Measurements from ENCODE around the gene ATP12A.
A peak's percentile ranks its signal among the peaks of the same experiment; 100 is the strongest.

The ATP12A gene

GRCh38 chr13:24747248-24748060 lies 67.2 kb downstream of the ATP12A start:
- Histone ChIP-seq H3K4me1 (ENCODE audit: control insufficient read depth in 5 of 5, insufficient read depth in 5 of 5, low read length in 5 of 5) (peaks cover 0 to 20% (median 17%) of the 10 kb centered on the region in 5 donors), H3K27me3 (ENCODE audit: control insufficient read depth in 5 of 5, insufficient read depth in 4 of 5, low read length in 5 of 5) (peaks cover 31 to 48% (median 38%) of the 10 kb centered on the region in 5 donors), H3K27ac (ENCODE audit: low read depth, low read length) (no peak overlapping the region), H3K4me3 (ENCODE audit: low read depth in 1 of 5, low read length in 5 of 5) (peak overlapping the region in 4 of 5 donors; percentile 27 to 49 (median 45)), H3K9ac (ENCODE audit: low read length in 5 of 5) (no peak overlapping the region), H3K9me3 (ENCODE audit: control insufficient read depth in 5 of 5, low read length in 5 of 5) (no peaks in the 10 kb centered on the region), H3K36me3 (ENCODE audit: control insufficient read depth in 5 of 5, insufficient read depth in 5 of 5, low read length in 5 of 5) (no peaks in the 10 kb centered on the region)

DNA sequence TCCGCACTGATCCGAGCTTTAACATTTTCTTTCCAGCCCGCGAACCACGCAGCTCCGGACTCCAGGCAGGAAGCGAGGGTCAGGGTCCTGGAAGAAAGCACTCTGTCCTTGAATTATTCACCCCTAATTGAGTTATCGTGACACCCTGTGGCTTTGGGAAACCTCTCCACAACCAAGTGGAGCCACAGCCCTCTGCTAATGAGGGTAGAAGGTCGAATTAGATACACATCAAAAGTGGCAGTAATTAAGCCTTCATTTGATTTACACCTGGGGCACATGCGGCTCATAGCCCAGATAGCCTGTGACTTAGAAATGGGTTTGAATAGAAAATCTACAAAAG lies 67.8 kb downstream of the ATP12A start:
- no peaks in the 10 kb centered on the region for H3K36me3 ChIP-seq (ENCODE audit: control insufficient read depth in 5 of 5, insufficient read depth in 5 of 5, low read length in 5 of 5)
- no peak overlapping the region for H3K27ac ChIP-seq (ENCODE audit: low read depth, low read length)
- H3K4me3 ChIP-seq (ENCODE audit: low read depth in 1 of 5, low read length in 5 of 5): peak overlapping the region in 2 of 5 donors; percentile 44 to 46
- no peaks in the 10 kb centered on the region for H3K9me3 ChIP-seq (ENCODE audit: control insufficient read depth in 5 of 5, low read length in 5 of 5)
- H3K9ac ChIP-seq (ENCODE audit: low read length in 5 of 5): no peak overlapping the region
- H3K27me3 ChIP-seq (ENCODE audit: control insufficient read depth in 5 of 5, insufficient read depth in 4 of 5, low read length in 5 of 5): peaks cover 31 to 51% (median 38%) of the 10 kb centered on the region in 5 donors
- peaks cover 0 to 20% (median 17%) of the 10 kb centered on the region in 5 donors for H3K4me1 ChIP-seq (ENCODE audit: control insufficient read depth in 5 of 5, insufficient read depth in 5 of 5, low read length in 5 of 5)

- no peaks in the 10 kb centered on the region for H3K36me3 ChIP-seq (ENCODE audit: control insufficient read depth in 5 of 5, insufficient read depth in 5 of 5, low read length in 5 of 5)
- H3K4me3 ChIP-seq (ENCODE audit: low read depth in 1 of 5, low read length in 5 of 5): no peak overlapping the region
- no peaks in the 10 kb centered on the region for H3K4me1 ChIP-seq (ENCODE audit: control insufficient read depth in 5 of 5, insufficient read depth in 5 of 5, low read length in 5 of 5)
- H3K27ac ChIP-seq (ENCODE audit: low read depth, low read length): no peak overlapping the region
- peaks cover 0 to 1% (median 0%) of the 10 kb centered on the region in 5 donors for H3K27me3 ChIP-seq (ENCODE audit: control insufficient read depth in 5 of 5, insufficient read depth in 4 of 5, low read length in 5 of 5)
- H3K9ac ChIP-seq (ENCODE audit: low read length in 5 of 5): no peak overlapping the region
- peaks cover 0 to 3% (median 0%) of the 10 kb centered on the region in 5 donors for H3K9me3 ChIP-seq (ENCODE audit: control insufficient read depth in 5 of 5, low read length in 5 of 5)
These were observed 79.0 kb downstream of the ATP12A start for GRCh38 chr13:24759197-24759596.
